ENCODE measurements around the gene RGS1.

Gene RGS1

GRCh38 chr1:192610112-192610889 is 34.7 kb downstream of the RGS1 start:
- Histone ChIP-seq H3K9me3 (no peaks in the 10 kb centered on the region; the same call in 1 of the 2 replicates), H4K20me1 (no peaks in the 10 kb centered on the region), H3K27me3 (no peaks in the 10 kb centered on the region), H3K4me2 (no peak overlapping the region), H3K27ac (no peak overlapping the region), H3K4me3 (no peak overlapping the region), H3K4me1 (peaks cover 53% of the 10 kb centered on the region), H3K9ac (no peak overlapping the region), H3K36me3 (no peaks in the 10 kb centered on the region)
- TF ChIP-seq Cebpa-rat (IDR thresholded peaks at IDR 0.05) = no peak

- no peaks in the 10 kb centered on the region for H3K27me3 ChIP-seq
- H3K36me3 ChIP-seq = no peaks in the 10 kb centered on the region
- no peak overlapping the region for H3K4me2 ChIP-seq
- no peaks in the 10 kb centered on the region for H3K9me3 ChIP-seq
- H4K20me1 ChIP-seq = no peaks in the 10 kb centered on the region
- peaks cover 9% of the 10 kb centered on the region; the same call in 1 of the 2 replicates for H3K4me1 ChIP-seq
- H3K27ac ChIP-seq = no peak overlapping the region
- H3K9ac ChIP-seq = no peak overlapping the region
- no peak overlapping the region for H3K4me3 ChIP-seq
- no peak for TF ChIP-seq Cebpa-rat (IDR thresholded peaks at IDR 0.05)
Measured at GRCh38 chr1:192615055-192615454, 39.5 kb downstream of the RGS1 start.

- H3K36me3 ChIP-seq = no peaks in the 10 kb centered on the region
- no peaks in the 10 kb centered on the region; the same call in 1 of the 2 replicates for H3K9me3 ChIP-seq
- no peak overlapping the region for H3K9ac ChIP-seq
- no peaks in the 10 kb centered on the region for H4K20me1 ChIP-seq
- H3K4me3 ChIP-seq = no peak overlapping the region
- H3K4me1 ChIP-seq = peaks cover 1% of the 10 kb centered on the region; the same call in 1 of the 2 replicates
- no peak for TF ChIP-seq Cebpa-rat (IDR thresholded peaks at IDR 0.05)
- H3K27me3 ChIP-seq = no peaks in the 10 kb centered on the region
- no peak overlapping the region for H3K27ac ChIP-seq
- H3K4me2 ChIP-seq = no peak overlapping the region
Measured at GRCh38 chr1:192620071-192620635, 44.6 kb downstream of the RGS1 start.

GRCh38 chr1:192626366-192627179 is 51.0 kb downstream of the RGS1 start:
- Histone ChIP-seq H4K20me1 (no peaks in the 10 kb centered on the region), H3K27me3 (no peaks in the 10 kb centered on the region), H3K36me3 (no peaks in the 10 kb centered on the region), H3K9me3 (no peaks in the 10 kb centered on the region; the same call in 1 of the 2 replicates), H3K27ac (peak overlapping the region; percentile 62), H3K4me1 (peaks cover 37% of the 10 kb centered on the region), H3K4me2 (peak overlapping the region; percentile 79), H3K4me3 (0 out of 2 replicates have a peak overlapping the region, but pooled peaks have one; percentile 16), H3K9ac (no peak overlapping the region)
- TF ChIP-seq Cebpa-rat (IDR thresholded peaks at IDR 0.05) = no peak

- Histone ChIP-seq H3K36me3 (no peaks in the 10 kb centered on the region), H4K20me1 (no peaks in the 10 kb centered on the region), H3K27me3 (no peaks in the 10 kb centered on the region), H3K4me3 (no peak overlapping the region), H3K4me1 (peaks cover 37% of the 10 kb centered on the region), H3K9ac (no peak overlapping the region), H3K9me3 (no peaks in the 10 kb centered on the region; the same call in 1 of the 2 replicates), H3K4me2 (0 out of 2 replicates have a peak overlapping the region, but pooled peaks have one; percentile 5), H3K27ac (no peak overlapping the region)
- TF ChIP-seq Cebpa-rat (IDR thresholded peaks at IDR 0.05) = no peak
Measured at GRCh38 chr1:192627901-192628300, 52.3 kb downstream of the RGS1 start.

GRCh38 chr1:192628396-192629057 is 53.0 kb downstream of the RGS1 start:
- Histone ChIP-seq H3K36me3 (no peaks in the 10 kb centered on the region), H3K27ac (no peak overlapping the region), H3K9ac (no peak overlapping the region), H3K4me2 (no peak overlapping the region), H4K20me1 (no peaks in the 10 kb centered on the region), H3K4me1 (peaks cover 37% of the 10 kb centered on the region), H3K27me3 (no peaks in the 10 kb centered on the region), H3K9me3 (no peaks in the 10 kb centered on the region; the same call in 1 of the 2 replicates), H3K4me3 (no peak overlapping the region)
- no peak for TF ChIP-seq Cebpa-rat (IDR thresholded peaks at IDR 0.05)

GRCh38 chr1:192629612-192630011 is 54.0 kb downstream of the RGS1 start:
- Histone ChIP-seq H3K9me3 (no peaks in the 10 kb centered on the region; the same call in 1 of the 2 replicates), H3K4me1 (peaks cover 37% of the 10 kb centered on the region), H4K20me1 (no peaks in the 10 kb centered on the region), H3K27ac (no peak overlapping the region), H3K27me3 (no peaks in the 10 kb centered on the region), H3K4me3 (no peak overlapping the region), H3K4me2 (no peak overlapping the region), H3K9ac (no peak overlapping the region), H3K36me3 (no peaks in the 10 kb centered on the region)
- no peak for TF ChIP-seq Cebpa-rat (IDR thresholded peaks at IDR 0.05)
